Activated T-cell treated with anti-CD3 and anti-CD28 coated beads, Interleukin-2, amount 50 U/mL, for 72 hours (primary cell): Measurements from ENCODE around the gene NDC1. TPM values are rescaled to one million over a fixed set of nuclear protein-coding genes. Genes with fewer than 3 reads are reported as not detected.
A peak's percentile ranks its signal among the peaks of the same experiment; 100 is the strongest.
"Not testable (repeated sequence)": the region's sequence is repeated elsewhere in the genome, so short reads cannot be mapped to it uniquely, and the experiment has no call there.

Source experiments
- ATAC-seq, 2 donors: fragments of 150-1000 bp; cut with Tn5 transposase; replicated peaks in 1 of 2; 2 replicates each; pipeline ENCODE4 v1.10.0; 2021; ENCODE audit warnings: moderate library complexity in 2 of 2, mild to moderate bottlenecking in 1 of 2
- DNase-seq, 2 donors: peaks; one replicate each; pipeline ENCODE4 v3.0.0; 2021 to 2022; ENCODE audit warnings: mixed read lengths in 1 of 2
- H3K27ac Mint-ChIP-seq: one replicate; pipeline ENCODE4 v1.8.0; 2022; ENCODE audit warnings: mild to moderate bottlenecking, moderate library complexity, mixed read lengths
- H3K27me3 Mint-ChIP-seq: one replicate; pipeline ENCODE4 v1.8.0; 2022; ENCODE audit warnings: low read depth, mixed read lengths
- H3K36me3 Mint-ChIP-seq, 2 donors: one replicate each; pipeline ENCODE4 v1.8.0; 2022; ENCODE audit warnings: mixed read lengths in 2 of 2, mild to moderate bottlenecking in 1 of 2; ENCODE audit not compliant: insufficient read depth in 2 of 2
- H3K4me1 Mint-ChIP-seq: one replicate; pipeline ENCODE4 v1.8.0; 2022; ENCODE audit warnings: low read depth, mixed read lengths
- H3K4me3 Mint-ChIP-seq, 2 donors: one replicate each; pipeline ENCODE4 v1.8.0; 2022; ENCODE audit warnings: mild to moderate bottlenecking in 2 of 2, mixed read lengths in 2 of 2, moderate library complexity in 2 of 2
- H3K9me3 Mint-ChIP-seq, 2 donors: one replicate each; pipeline ENCODE4 v1.8.0; 2022; ENCODE audit warnings: mixed read lengths in 2 of 2
- total RNA-seq, 2 donors: library from RNA; stranded (reverse); gene quantifications; one replicate each; pipeline ENCODE4 v1.2.3, GENCODE V29; 2022

The NDC1 gene
- total RNA-seq = 10 to 100 TPM; 17.1 to 22.8 TPM

- DNase-seq (peak; percentile 87 to 92), ATAC-seq (peak; percentile 95 to 96)
- no peaks in the 10 kb centered on the region for H3K9me3 Mint-ChIP-seq
- H3K27me3 Mint-ChIP-seq = no peaks in the 10 kb centered on the region
- H3K27ac Mint-ChIP-seq = peak within 1 kb of the TSS; percentile 98
- H3K4me3 Mint-ChIP-seq = peak within 1 kb of the TSS; percentile 97 to 100
- H3K4me1 Mint-ChIP-seq = peaks cover 36% of the 10 kb centered on the region
- H3K36me3 Mint-ChIP-seq = peaks cover 6 to 13% of the 10 kb centered on the region in 2 donors
These were observed at the start of gene NDC1 for GRCh38 chr1:53837924-53838653. Gene NDC1, minus strand, starts transcription at chr1:53838296. Its CDS starts 35 bp downstream, at chr1:53838261.

GRCh38 chr1:53883600-53883999, 45.5 kb upstream of the NDC1 start:
- not testable (repeated sequence) for H3K4me3 Mint-ChIP-seq, DNase-seq, H3K9me3 Mint-ChIP-seq, H3K27me3 Mint-ChIP-seq, ATAC-seq, H3K27ac Mint-ChIP-seq
- Mint-ChIP-seq H3K4me1 (peaks cover 10% of the 10 kb centered on the region), H3K36me3 (peaks cover 5 to 14% of the 10 kb centered on the region in 2 donors)

- not testable (repeated sequence) for ATAC-seq, H3K4me3 Mint-ChIP-seq, H3K9me3 Mint-ChIP-seq, H3K27me3 Mint-ChIP-seq, H3K27ac Mint-ChIP-seq, DNase-seq, H3K4me1 Mint-ChIP-seq
- H3K36me3 Mint-ChIP-seq = peaks cover 5 to 12% of the 10 kb centered on the region in 2 donors
These were observed 43.8 kb upstream of the NDC1 start for GRCh38 chr1:53881853-53882252.

GRCh38 chr1:53878492-53879105, 40.5 kb upstream of the NDC1 start:
- Mint-ChIP-seq H3K4me3 (no peak overlapping the region), H3K27me3 (no peaks in the 10 kb centered on the region), H3K4me1 (no peaks in the 10 kb centered on the region), H3K27ac (no peak overlapping the region), H3K9me3 (peaks cover 0 to 5% of the 10 kb centered on the region in 2 donors), H3K36me3 (peaks cover 5 to 18% of the 10 kb centered on the region in 2 donors)
- DNase-seq = no peak
- ATAC-seq = no peak

GRCh38 chr1:53875150-53875549, 37.1 kb upstream of the NDC1 start:
- H3K36me3 Mint-ChIP-seq, H3K4me1 Mint-ChIP-seq, H3K4me3 Mint-ChIP-seq, H3K27me3 Mint-ChIP-seq, DNase-seq, ATAC-seq, H3K27ac Mint-ChIP-seq, H3K9me3 Mint-ChIP-seq: not testable (repeated sequence)

GRCh38 chr1:53871773-53872484, 33.8 kb upstream of the NDC1 start:
- Mint-ChIP-seq H3K4me3 (no peak overlapping the region), H3K4me1 (no peaks in the 10 kb centered on the region), H3K36me3 (peaks cover 3 to 8% of the 10 kb centered on the region in 2 donors), H3K27ac (no peak overlapping the region), H3K9me3 (no peaks in the 10 kb centered on the region), H3K27me3 (no peaks in the 10 kb centered on the region)
- DNase-seq (no peak), ATAC-seq (no peak)

GRCh38 chr1:53871221-53871620, 33.1 kb upstream of the NDC1 start:
- H3K4me1 Mint-ChIP-seq = no peaks in the 10 kb centered on the region
- no peak for ATAC-seq
- no peaks in the 10 kb centered on the region for H3K9me3 Mint-ChIP-seq
- DNase-seq = no peak
- H3K27ac Mint-ChIP-seq = no peak overlapping the region
- H3K27me3 Mint-ChIP-seq = no peaks in the 10 kb centered on the region
- H3K4me3 Mint-ChIP-seq = no peak overlapping the region
- peaks cover 3 to 6% of the 10 kb centered on the region in 2 donors for H3K36me3 Mint-ChIP-seq

- Mint-ChIP-seq H3K9me3 (no peaks in the 10 kb centered on the region), H3K4me1 (no peaks in the 10 kb centered on the region), H3K27me3 (no peaks in the 10 kb centered on the region), H3K4me3 (no peak overlapping the region), H3K36me3 (peaks cover 3 to 5% of the 10 kb centered on the region in 2 donors), H3K27ac (no peak overlapping the region)
- DNase-seq (no peak), ATAC-seq (no peak)
These were observed 31.5 kb upstream of the NDC1 start for GRCh38 chr1:53869454-53870117.

- Mint-ChIP-seq H3K27me3 (no peaks in the 10 kb centered on the region), H3K4me1 (no peaks in the 10 kb centered on the region), H3K4me3 (no peak overlapping the region), H3K9me3 (no peaks in the 10 kb centered on the region), H3K27ac (no peak overlapping the region), H3K36me3 (peaks cover 3 to 5% of the 10 kb centered on the region in 2 donors)
- DNase-seq (no peak), ATAC-seq (no peak)
These were observed 30.5 kb upstream of the NDC1 start for GRCh38 chr1:53868565-53868964.

- Mint-ChIP-seq H3K27ac (no peak overlapping the region), H3K4me1 (peaks cover 13% of the 10 kb centered on the region)
- no peak for ATAC-seq
These were observed 24.4 kb upstream of the NDC1 start for GRCh38 chr1:53862507-53862906.

GRCh38 chr1:53860967-53861411, 22.9 kb upstream of the NDC1 start:
- DNase-seq (peak; percentile 49 to 50), ATAC-seq (peak; percentile 58 to 70)
- Mint-ChIP-seq H3K27me3 (no peaks in the 10 kb centered on the region), H3K36me3 (peaks cover 1 to 10% of the 10 kb centered on the region in 2 donors), H3K9me3 (no peaks in the 10 kb centered on the region), H3K4me1 (peaks cover 13% of the 10 kb centered on the region), H3K27ac (no peak overlapping the region), H3K4me3 (no peak overlapping the region)

More at GRCh38 chr1:53862507-53862906, 24.4 kb upstream of the NDC1 start:
- Mint-ChIP-seq H3K36me3 (peaks cover 1 to 12% of the 10 kb centered on the region in 2 donors), H3K4me3 (no peak overlapping the region), H3K27me3 (no peaks in the 10 kb centered on the region), H3K9me3 (no peaks in the 10 kb centered on the region)
- no peak for DNase-seq

- H3K9me3 Mint-ChIP-seq = no peaks in the 10 kb centered on the region
- H3K27ac Mint-ChIP-seq = no peak overlapping the region
- no peaks in the 10 kb centered on the region for H3K4me1 Mint-ChIP-seq
- ATAC-seq (no peak), DNase-seq (no peak)
- H3K27me3 Mint-ChIP-seq = no peaks in the 10 kb centered on the region
- H3K4me3 Mint-ChIP-seq = no peak overlapping the region
- peaks cover 2 to 8% of the 10 kb centered on the region in 2 donors for H3K36me3 Mint-ChIP-seq
These were observed 13.6 kb upstream of the NDC1 start for GRCh38 chr1:53851571-53852285.
